ENCODE data around the gene OR5T1.

DNA sequence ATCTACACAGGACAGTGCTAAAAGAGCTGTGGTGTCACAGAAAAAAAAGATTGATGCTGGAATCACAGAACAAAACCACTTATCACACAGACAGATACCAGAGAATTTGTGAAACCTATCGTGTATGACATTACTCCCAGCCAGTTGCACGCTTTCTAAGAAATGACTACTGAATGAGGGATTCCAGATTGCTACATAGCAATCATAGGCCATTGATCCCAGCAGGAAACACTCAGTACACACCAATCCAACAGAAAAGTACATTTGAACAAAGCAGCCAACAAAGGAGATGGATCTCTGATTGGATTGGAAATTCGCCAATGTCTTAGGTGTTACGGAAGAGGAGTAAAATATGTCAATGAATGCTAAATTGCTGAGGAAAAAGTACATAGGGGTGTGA is 22.9 kb downstream of the OR5T1 start:
- TF ChIP-seq ZNF701 (tag by site-specific recombination; IDR thresholded peaks at IDR 0.05) (no peak), OSR2 (tag by site-specific recombination; IDR thresholded peaks at IDR 0.05) (no peak), ZNF585B (tag by site-specific recombination; IDR thresholded peaks at IDR 0.05) (no peak), ZNF184 (tag by site-specific recombination; IDR thresholded peaks at IDR 0.05) (no peak), ZNF391 (tag by site-specific recombination; IDR thresholded peaks at IDR 0.05; ENCODE audit: borderline replicate concordance, low read depth) (no peak)
- TF ChIP-seq, protein P1, sequence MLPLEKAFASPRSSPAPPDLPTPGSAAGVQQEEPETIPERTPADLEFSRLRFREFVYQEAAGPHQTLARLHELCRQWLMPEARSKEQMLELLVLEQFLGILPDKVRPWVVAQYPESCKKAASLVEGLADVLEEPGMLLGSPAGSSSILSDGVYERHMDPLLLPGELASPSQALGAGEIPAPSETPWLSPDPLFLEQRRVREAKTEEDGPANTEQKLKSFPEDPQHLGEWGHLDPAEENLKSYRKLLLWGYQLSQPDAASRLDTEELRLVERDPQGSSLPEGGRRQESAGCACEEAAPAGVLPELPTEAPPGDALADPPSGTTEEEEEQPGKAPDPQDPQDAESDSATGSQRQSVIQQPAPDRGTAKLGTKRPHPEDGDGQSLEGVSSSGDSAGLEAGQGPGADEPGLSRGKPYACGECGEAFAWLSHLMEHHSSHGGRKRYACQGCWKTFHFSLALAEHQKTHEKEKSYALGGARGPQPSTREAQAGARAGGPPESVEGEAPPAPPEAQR (tag by site-specific recombination; IDR thresholded peaks at IDR 0.05), result no peak
- TF ChIP-seq, protein P2, sequence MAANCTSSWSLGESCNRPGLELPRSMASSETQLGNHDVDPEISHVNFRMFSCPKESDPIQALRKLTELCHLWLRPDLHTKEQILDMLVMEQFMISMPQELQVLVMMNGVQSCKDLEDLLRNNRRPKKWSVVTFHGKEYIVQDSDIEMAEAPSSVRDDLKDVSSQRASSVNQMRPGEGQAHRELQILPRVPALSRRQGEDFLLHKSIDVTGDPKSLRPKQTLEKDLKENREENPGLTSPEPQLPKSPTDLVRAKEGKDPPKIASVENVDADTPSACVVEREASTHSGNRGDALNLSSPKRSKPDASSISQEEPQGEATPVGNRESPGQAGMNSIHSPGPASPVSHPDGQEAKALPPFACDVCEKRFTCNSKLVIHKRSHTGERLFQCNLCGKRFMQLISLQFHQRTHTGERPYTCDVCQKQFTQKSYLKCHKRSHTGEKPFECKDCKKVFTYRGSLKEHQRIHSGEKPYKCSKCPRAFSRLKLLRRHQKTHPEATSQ (tag by site-specific recombination; IDR thresholded peaks at IDR 0.05), result no peak
- TF ChIP-seq, protein P3, sequence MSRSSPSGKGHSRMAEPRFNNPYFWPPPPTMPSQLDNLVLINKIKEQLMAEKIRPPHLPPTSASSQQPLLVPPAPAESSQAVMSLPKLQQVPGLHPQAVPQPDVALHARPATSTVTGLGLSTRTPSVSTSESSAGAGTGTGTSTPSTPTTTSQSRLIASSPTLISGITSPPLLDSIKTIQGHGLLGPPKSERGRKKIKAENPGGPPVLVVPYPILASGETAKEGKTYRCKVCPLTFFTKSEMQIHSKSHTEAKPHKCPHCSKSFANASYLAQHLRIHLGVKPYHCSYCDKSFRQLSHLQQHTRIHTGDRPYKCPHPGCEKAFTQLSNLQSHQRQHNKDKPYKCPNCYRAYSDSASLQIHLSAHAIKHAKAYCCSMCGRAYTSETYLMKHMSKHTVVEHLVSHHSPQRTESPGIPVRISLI (tag by site-specific recombination; IDR thresholded peaks at IDR 0.05), result no peak
- TF ChIP-seq, protein P4, sequence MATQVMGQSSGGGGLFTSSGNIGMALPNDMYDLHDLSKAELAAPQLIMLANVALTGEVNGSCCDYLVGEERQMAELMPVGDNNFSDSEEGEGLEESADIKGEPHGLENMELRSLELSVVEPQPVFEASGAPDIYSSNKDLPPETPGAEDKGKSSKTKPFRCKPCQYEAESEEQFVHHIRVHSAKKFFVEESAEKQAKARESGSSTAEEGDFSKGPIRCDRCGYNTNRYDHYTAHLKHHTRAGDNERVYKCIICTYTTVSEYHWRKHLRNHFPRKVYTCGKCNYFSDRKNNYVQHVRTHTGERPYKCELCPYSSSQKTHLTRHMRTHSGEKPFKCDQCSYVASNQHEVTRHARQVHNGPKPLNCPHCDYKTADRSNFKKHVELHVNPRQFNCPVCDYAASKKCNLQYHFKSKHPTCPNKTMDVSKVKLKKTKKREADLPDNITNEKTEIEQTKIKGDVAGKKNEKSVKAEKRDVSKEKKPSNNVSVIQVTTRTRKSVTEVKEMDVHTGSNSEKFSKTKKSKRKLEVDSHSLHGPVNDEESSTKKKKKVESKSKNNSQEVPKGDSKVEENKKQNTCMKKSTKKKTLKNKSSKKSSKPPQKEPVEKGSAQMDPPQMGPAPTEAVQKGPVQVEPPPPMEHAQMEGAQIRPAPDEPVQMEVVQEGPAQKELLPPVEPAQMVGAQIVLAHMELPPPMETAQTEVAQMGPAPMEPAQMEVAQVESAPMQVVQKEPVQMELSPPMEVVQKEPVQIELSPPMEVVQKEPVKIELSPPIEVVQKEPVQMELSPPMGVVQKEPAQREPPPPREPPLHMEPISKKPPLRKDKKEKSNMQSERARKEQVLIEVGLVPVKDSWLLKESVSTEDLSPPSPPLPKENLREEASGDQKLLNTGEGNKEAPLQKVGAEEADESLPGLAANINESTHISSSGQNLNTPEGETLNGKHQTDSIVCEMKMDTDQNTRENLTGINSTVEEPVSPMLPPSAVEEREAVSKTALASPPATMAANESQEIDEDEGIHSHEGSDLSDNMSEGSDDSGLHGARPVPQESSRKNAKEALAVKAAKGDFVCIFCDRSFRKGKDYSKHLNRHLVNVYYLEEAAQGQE (tag by site-specific recombination; IDR thresholded peaks at IDR 0.05), result no peak
